H1 (cell line): ENCODE results near the gene MITF. TPM values are rescaled to one million over a fixed set of nuclear protein-coding genes. Genes with fewer than 3 reads are reported as not detected.

Experiments
- CTCF ChIA-PET: fragments of 300-600 bp; sonication (Branson Sonifier 250); formaldehyde crosslinking; loops from one replicate; lab custom pipeline; 2021; ENCODE audit not compliant: partially characterized antibody; lab: Charles Lee
- POLR2A ChIA-PET: fragments of 300-600 bp; sonication (Branson Sonifier 250); formaldehyde crosslinking; loops from one replicate; lab custom pipeline; 2021; ENCODE audit warnings: inconsistent platforms; ENCODE audit not compliant: partially characterized antibody; lab: Charles Lee
- DNase-seq, 2 experiments: peaks; one replicate each; pipeline versions ENCODE4 v3.0.0 to v3.0.0-alpha.2; 2010 to 2022; ENCODE audit warnings: low spot score in 2 of 2, low read depth in 1 of 2, mixed read lengths in 1 of 2
- FAIRE-seq: peaks from 2 replicates; lab custom pipeline; 2011; peaks lifted over from hg19 to GRCh38; lab: Jason Lieb, UNC
- H2AFZ ChIP-seq: 2 replicates; pipeline ENCODE4 v1.8.1; 2012; ENCODE audit warnings: low read length, inconsistent platforms
- H2AK5ac ChIP-seq: 2 replicates; pipeline ENCODE4 v1.6.1; 2013; ENCODE audit warnings: low read depth, low read length
- H2BK120ac ChIP-seq: replicated peaks from 2 replicates; pipeline ENCODE3; 2013; ENCODE audit warnings: low read depth, low read length, inconsistent platforms
- H2BK12ac ChIP-seq: 2 replicates; pipeline ENCODE4 v1.6.1; 2013; ENCODE audit warnings: low read depth, low read length
- H2BK15ac ChIP-seq: 2 replicates; pipeline ENCODE4 v1.6.1; 2013; ENCODE audit warnings: low read length
- H2BK20ac ChIP-seq: 2 replicates; pipeline ENCODE4 v1.6.1; 2013; ENCODE audit warnings: low read length
- H2BK5ac ChIP-seq: 2 replicates; pipeline ENCODE4 v1.6.1; 2013; ENCODE audit warnings: low read depth, low read length
- H3K14ac ChIP-seq: 2 replicates; pipeline ENCODE4 v1.6.1; 2013; ENCODE audit warnings: inconsistent platforms; ENCODE audit not compliant: insufficient read length
- H3K18ac ChIP-seq: 2 replicates; pipeline ENCODE4 v1.6.1; 2013; ENCODE audit warnings: low read length; ENCODE audit errors: extremely low read depth
- H3K23ac ChIP-seq: 2 replicates; pipeline ENCODE4 v1.6.1; 2013; ENCODE audit warnings: inconsistent platforms; ENCODE audit not compliant: insufficient read length
- H3K23me2 ChIP-seq: 2 replicates; pipeline ENCODE4 v1.6.1; 2013; ENCODE audit warnings: low read depth, low read length
- H3K27ac ChIP-seq: 2 replicates; pipeline ENCODE4 v1.6.1; 2011; ENCODE audit warnings: low read depth, low read length, inconsistent platforms
- H3K27me3 ChIP-seq, 4 experiments: replicated peaks in 1 of 4; 1 replicate in 1 of 4; 2 replicates in 3 of 4; pipeline versions ENCODE4 v1.6.1 to v1.8.1; 2011 to 2013; ENCODE audit warnings: low read length in 3 of 4, mild to moderate bottlenecking in 3 of 4, inconsistent platforms in 2 of 4, mixed read lengths in 2 of 4, moderate library complexity in 1 of 4; ENCODE audit not compliant: control insufficient read depth in 3 of 4, insufficient read depth in 3 of 4; ENCODE audit errors: extremely low read depth in 1 of 4
- H3K36me3 ChIP-seq, 4 experiments: 2 replicates each; pipeline versions ENCODE4 v1.6.1 to v1.8.1; 2011 to 2013; ENCODE audit warnings: mild to moderate bottlenecking in 4 of 4, low read length in 3 of 4, moderate library complexity in 2 of 4, control low read depth in 1 of 4, inconsistent platforms in 1 of 4; ENCODE audit not compliant: insufficient read depth in 4 of 4, control insufficient read depth in 2 of 4
- H3K4ac ChIP-seq: replicated peaks from 2 replicates; pipeline ENCODE3; 2013; ENCODE audit warnings: low read length, low read depth, mixed read lengths, inconsistent platforms; ENCODE audit not compliant: insufficient read length
- H3K4me1 ChIP-seq, 4 experiments: replicated peaks in 1 of 4; 1 replicate in 1 of 4; 2 replicates in 3 of 4; pipeline versions ENCODE4 v1.6.1 to v1.8.1; 2011 to 2013; ENCODE audit warnings: low read length in 3 of 4, inconsistent platforms in 2 of 4, mixed read lengths in 1 of 4; ENCODE audit not compliant: insufficient read depth in 4 of 4, control insufficient read depth in 3 of 4
- H3K4me2 ChIP-seq, 2 experiments: 2 replicates each; pipeline versions ENCODE4 v1.6.1 to v1.8.1; 2011 to 2013; ENCODE audit warnings: low read depth in 2 of 2, low read length in 2 of 2, control low read depth in 1 of 2, inconsistent platforms in 1 of 2, mild to moderate bottlenecking in 1 of 2; ENCODE audit not compliant: insufficient read depth in 1 of 2
- H3K4me3 ChIP-seq, 4 experiments: fragments of 200-600, 300-600 bp in 1 of 4; sonication (generic), shearing (Covaris generic), sonication (Bioruptor Twin) in 1 of 4; 2 replicates each; pipeline versions ENCODE4 v1.5.1 to v1.8.1; 2011 to 2016; ENCODE audit warnings: low read length in 4 of 4, low read depth in 3 of 4, control low read depth in 2 of 4, inconsistent platforms in 2 of 4, mild to moderate bottlenecking in 2 of 4, mixed read lengths in 1 of 4, moderate library complexity in 1 of 4; ENCODE audit not compliant: insufficient read depth in 2 of 4; ENCODE audit errors: extremely low read depth in 1 of 4
- H3K56ac ChIP-seq: replicated peaks from 2 replicates; pipeline ENCODE3; 2013; ENCODE audit warnings: low read depth, mild to moderate bottlenecking, mixed read lengths, low read length, inconsistent platforms; ENCODE audit not compliant: insufficient read length
- H3K79me1 ChIP-seq: 2 replicates; pipeline ENCODE4 v1.6.1; 2013; ENCODE audit warnings: low read depth, low read length, control low read depth
- H3K79me2 ChIP-seq, 2 experiments: 2 replicates each; pipeline versions ENCODE4 v1.6.1 to v1.8.1; 2012 to 2013; ENCODE audit warnings: low read length in 2 of 2, mild to moderate bottlenecking in 2 of 2, inconsistent platforms in 1 of 2; ENCODE audit not compliant: insufficient read depth in 2 of 2, control insufficient read depth in 1 of 2
- H3K9ac ChIP-seq, 4 experiments: replicated peaks in 1 of 4; 1 replicate in 1 of 4; 2 replicates in 3 of 4; pipeline versions ENCODE4 v1.6.1 to v1.8.1; 2011 to 2013; ENCODE audit warnings: low read depth in 3 of 4, low read length in 3 of 4, control low read depth in 2 of 4, mild to moderate bottlenecking in 2 of 4, moderate library complexity in 2 of 4, inconsistent platforms in 1 of 4; ENCODE audit errors: extremely low read depth in 1 of 4
- H3K9me3 ChIP-seq, 2 experiments: 2 replicates each; pipeline versions ENCODE4 v1.6.1 to v1.8.1; 2012 to 2013; ENCODE audit warnings: mild to moderate bottlenecking in 2 of 2, moderate library complexity in 2 of 2, control low read depth in 1 of 2, inconsistent platforms in 1 of 2, low read depth in 1 of 2, low read length in 1 of 2, mixed read lengths in 1 of 2; ENCODE audit not compliant: insufficient read depth in 2 of 2
- H4K20me1 ChIP-seq, 2 experiments: replicated peaks in 1 of 2; 2 replicates each; pipeline versions ENCODE3 to v1.8.1; 2011 to 2013; ENCODE audit warnings: inconsistent platforms in 2 of 2, low read length in 2 of 2, mild to moderate bottlenecking in 1 of 2; ENCODE audit not compliant: insufficient read depth in 2 of 2, control insufficient read depth in 1 of 2
- H4K5ac ChIP-seq: 2 replicates; pipeline ENCODE4 v1.6.1; 2013; ENCODE audit warnings: low read length, low read depth, mixed read lengths, inconsistent platforms; ENCODE audit not compliant: insufficient read length
- H4K8ac ChIP-seq: 2 replicates; pipeline ENCODE4 v1.8.0; 2013; ENCODE audit warnings: mild to moderate bottlenecking, moderate library complexity, low read length, inconsistent platforms; ENCODE audit not compliant: insufficient read depth; ENCODE audit errors: extremely low read depth
- H4K91ac ChIP-seq: replicated peaks from 2 replicates; pipeline ENCODE3; 2013; ENCODE audit warnings: low read length, mixed read lengths, inconsistent platforms; ENCODE audit not compliant: insufficient read length
- ATF2 ChIP-seq: IDR thresholded peaks from 2 replicates; pipeline ENCODE4 v1.6.1; 2012; ENCODE audit warnings: low read length, inconsistent platforms
- CBX5 ChIP-seq: fragments of 300-800, 300-1000 bp; sonication (generic); IDR thresholded peaks from 2 replicates; pipeline ENCODE4 v1.7.1; 2016; ENCODE audit warnings: antibody characterized with exemption, low read length, low read depth
- CBX8 ChIP-seq: fragments of 300-800, 300-1000 bp; sonication (generic); IDR thresholded peaks from 2 replicates; pipeline ENCODE4 v1.7.1; 2016; ENCODE audit warnings: low read depth, low read length, borderline replicate concordance
- HDAC6 ChIP-seq: IDR thresholded peaks from one replicate; pipeline ENCODE4 v1.7.1; 2012; ENCODE audit warnings: low read depth, mild to moderate bottlenecking, inconsistent platforms, low read length, moderate library complexity
- POLR2AphosphoS5 ChIP-seq: IDR thresholded peaks from 2 replicates; pipeline ENCODE4 v1.6.1; 2011; ENCODE audit warnings: low read depth, low read length
- SIN3A ChIP-seq, 2 experiments: IDR thresholded peaks in 1 of 2; conservative IDR thresholded peaks in 1 of 2; 2 replicates each; pipeline ENCODE4 v1.6.1; 2011 to 2012; ENCODE audit warnings: low read length in 2 of 2, improper control_type of control experiment in 1 of 2, low read depth in 1 of 2, mild to moderate bottlenecking in 1 of 2
- SUZ12 ChIP-seq: fragments of 200-600 bp; sonication (generic); IDR thresholded peaks from 2 replicates; pipeline ENCODE4 v1.6.1; 2012; ENCODE audit warnings: mild to moderate bottlenecking, inconsistent platforms, low read length, moderate library complexity, mixed read lengths
- WGBS, 2 experiments: shearing (Covaris generic) in 1 of 2; methylation state at CpG; one replicate each; pipeline versions ENCODE4 v1.1.6 to v1.1.7; 2013 to 2015; ENCODE audit warnings: low lambda C conversion rate in 2 of 2, mixed read lengths in 2 of 2, inconsistent platforms in 1 of 2, low coverage in 1 of 2, missing lambda C conversion rate in 1 of 2; ENCODE audit not compliant: insufficient replicate concordance in 2 of 2, insufficient coverage in 1 of 2, insufficient read length in 1 of 2; ENCODE audit errors: extremely low coverage in 1 of 2, missing lambda C conversion rate in 1 of 2; 5-methylcytosine and 5-hydroxymethylcytosine counted together
- polyA plus RNA-seq, 7 experiments: library from polyadenylated mRNA; depleted of rRNA in 3 of 7; stranded (reverse) in 5 of 7; unstranded in 2 of 7; fragments of >200 nt in 5 of 7; fragments of 200-250 nt in 2 of 7; gene quantifications; 1 replicate in 5 of 7; 2 replicates in 1 of 7; 4 replicates in 1 of 7; pipeline versions ENCODE4 v1.2.1 to v1.2.3, GENCODE V29; 2011 to 2013; ENCODE audit warnings: missing spikeins in 2 of 7, mixed read lengths in 2 of 7
- total RNA-seq: library from RNA; stranded (reverse); fragmentation: NEBNext Ultra II Directional; extraction: Animal tissue kit (Norgen Biotek cat#: 25700); gene quantifications from 2 replicates; pipeline ENCODE4 v1.2.1, GENCODE V29; 2021

Gene MITF
- total and polyA plus RNA-seq, 2 of the 8 experiments (the other 6 are each of a cell fraction or from before 2014, with no cell fraction given): 0.53 to 1.4 TPM

- Histone ChIP-seq H3K14ac (no peak overlapping the region), H2AK5ac (no peak overlapping the region), H3K4ac (no peak overlapping the region), H2BK15ac (no peak overlapping the region), H4K91ac (no peak overlapping the region), H3K27ac (no peak overlapping the region), H3K79me2 (no peaks in the 10 kb centered on the region), H3K18ac (no peak overlapping the region), H3K23me2 (no peaks in the 10 kb centered on the region), H2BK12ac (no peak overlapping the region), H3K4me1 (peaks cover 0 to 3% (median 0%) of the 10 kb centered on the region in 4 experiments; a peak in 1 of 7 replicates), H3K36me3 (no peaks in the 10 kb centered on the region), H3K79me1 (no peaks in the 10 kb centered on the region), H3K4me3 (no peak overlapping the region), H2AFZ (no peak overlapping the region), H2BK5ac (no peak overlapping the region), H3K9me3 (no peaks in the 10 kb centered on the region), H2BK120ac (no peak overlapping the region), H3K23ac (no peak overlapping the region), H3K27me3 (no peaks in the 10 kb centered on the region), H4K5ac (no peak overlapping the region), H4K20me1 (no peaks in the 10 kb centered on the region), H3K9ac (no peak overlapping the region), H4K8ac (no peak overlapping the region), H2BK20ac (no peak overlapping the region), H3K4me2 (no peak overlapping the region), H3K56ac (no peak overlapping the region)
- DNase-seq (no peak), FAIRE-seq (no peak)
- WGBS, 2 experiments: 94% methylated on average over 3 of the region's 3 CpGs; no CpG with 5 or more reads in 1 of the 2 experiments
- POLR2A ChIA-PET: no interaction called here
- no peak for TF ChIP-seq CBX5
- no peak for TF ChIP-seq CBX8
- TF ChIP-seq ATF2: no peak
- TF ChIP-seq HDAC6: no peak
- no peak for TF ChIP-seq SIN3A (conservative IDR thresholded peaks at IDR 0.05 in 1 of 2, IDR thresholded peaks at IDR 0.05 in 1 of 2; ENCODE audit: low read depth in 1 of 2, low read length in 2 of 2)
- no peak for TF ChIP-seq SUZ12
- no peak for TF ChIP-seq POLR2AphosphoS5
- CTCF ChIA-PET: no interaction called here
These were observed 255.7 kb downstream of the MITF start for GRCh38 chr3:69994919-69995318.
